ENCODE results near the gene MYCBPAP.

DNA sequence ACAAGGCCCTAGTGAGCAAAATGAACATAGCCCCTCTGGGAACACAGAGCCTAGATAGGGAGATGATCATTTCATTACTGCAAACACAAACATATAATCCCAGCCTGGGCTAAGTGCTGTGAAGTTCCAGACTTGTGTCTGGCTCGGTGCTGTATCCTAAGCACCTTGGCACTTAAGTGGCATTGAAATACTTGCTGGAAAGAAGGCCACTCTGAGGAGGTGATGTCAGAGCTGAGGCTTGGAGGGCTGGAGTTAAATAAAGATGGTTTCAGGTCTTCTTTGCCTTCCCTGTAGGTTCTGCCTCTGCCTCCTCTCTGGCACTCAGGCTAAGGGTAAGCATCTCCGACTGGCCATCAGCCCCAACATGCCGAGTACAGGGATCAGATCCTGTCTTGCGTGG lies 49.9 kb downstream of the MYCBPAP start:
- TF ChIP-seq CTCF (IDR thresholded peaks at IDR 0.05) (no peak), POLR2A (IDR thresholded peaks at IDR 0.05) (no peak), EP300 (IDR thresholded peaks at IDR 0.05) (no peak)

All from suprapubic skin (tissue), 3 donors.